ENCODE data around the gene CYP26B1.

CYP26B1 gene

DNA sequence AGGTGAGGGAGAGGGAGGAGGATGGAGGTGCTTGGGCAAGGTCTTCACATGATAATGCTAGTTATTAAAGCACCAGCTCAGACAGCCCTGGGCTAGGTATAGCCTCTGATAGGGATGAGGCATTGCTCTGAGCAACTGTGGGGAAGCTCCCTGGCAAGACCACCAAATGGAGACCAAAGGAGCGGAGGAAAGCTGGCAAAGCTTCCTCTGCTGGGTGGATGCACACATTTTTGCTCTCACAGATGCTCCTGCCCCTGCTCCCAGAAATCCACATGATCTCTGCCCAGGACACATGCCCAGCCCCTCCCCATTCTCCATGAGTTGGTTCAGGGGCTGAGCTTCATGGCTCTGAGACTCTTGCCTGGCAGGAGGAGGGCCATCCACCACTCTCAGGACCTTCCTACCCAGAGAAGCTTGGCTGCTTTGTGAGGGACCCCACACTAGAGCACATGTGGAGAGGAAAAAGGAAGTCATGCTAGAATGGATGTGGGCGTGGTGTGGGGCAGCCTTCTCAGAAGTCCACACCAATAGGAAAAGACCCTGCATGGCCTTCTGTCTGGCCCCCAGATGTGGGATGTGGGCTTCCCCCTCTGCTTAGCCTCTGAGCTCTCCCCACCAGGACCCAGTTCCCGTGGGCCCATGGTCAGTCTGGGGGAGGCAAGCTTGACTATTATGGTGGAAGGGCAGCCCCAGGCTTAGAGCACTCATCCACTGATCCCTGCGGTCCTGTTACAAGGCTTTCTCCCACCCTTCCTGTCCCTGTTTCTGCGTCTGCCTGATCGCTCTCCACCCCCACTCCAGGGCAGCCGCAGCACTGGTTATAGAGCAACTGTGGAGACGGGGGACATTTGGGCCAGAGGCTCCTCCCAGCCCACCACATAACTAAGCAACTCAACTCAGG is 10.5 kb upstream of the CYP26B1 start:
- no peak overlapping the region for H3K4me3 ChIP-seq (ENCODE audit: control insufficient read depth, low read depth, low read length)
- TF ChIP-seq, protein P1, sequence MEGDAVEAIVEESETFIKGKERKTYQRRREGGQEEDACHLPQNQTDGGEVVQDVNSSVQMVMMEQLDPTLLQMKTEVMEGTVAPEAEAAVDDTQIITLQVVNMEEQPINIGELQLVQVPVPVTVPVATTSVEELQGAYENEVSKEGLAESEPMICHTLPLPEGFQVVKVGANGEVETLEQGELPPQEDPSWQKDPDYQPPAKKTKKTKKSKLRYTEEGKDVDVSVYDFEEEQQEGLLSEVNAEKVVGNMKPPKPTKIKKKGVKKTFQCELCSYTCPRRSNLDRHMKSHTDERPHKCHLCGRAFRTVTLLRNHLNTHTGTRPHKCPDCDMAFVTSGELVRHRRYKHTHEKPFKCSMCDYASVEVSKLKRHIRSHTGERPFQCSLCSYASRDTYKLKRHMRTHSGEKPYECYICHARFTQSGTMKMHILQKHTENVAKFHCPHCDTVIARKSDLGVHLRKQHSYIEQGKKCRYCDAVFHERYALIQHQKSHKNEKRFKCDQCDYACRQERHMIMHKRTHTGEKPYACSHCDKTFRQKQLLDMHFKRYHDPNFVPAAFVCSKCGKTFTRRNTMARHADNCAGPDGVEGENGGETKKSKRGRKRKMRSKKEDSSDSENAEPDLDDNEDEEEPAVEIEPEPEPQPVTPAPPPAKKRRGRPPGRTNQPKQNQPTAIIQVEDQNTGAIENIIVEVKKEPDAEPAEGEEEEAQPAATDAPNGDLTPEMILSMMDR (conservative IDR thresholded peaks at IDR 0.05; ENCODE audit: control insufficient read depth, insufficient read depth, low read depth, low read length) = no peak

DNA sequence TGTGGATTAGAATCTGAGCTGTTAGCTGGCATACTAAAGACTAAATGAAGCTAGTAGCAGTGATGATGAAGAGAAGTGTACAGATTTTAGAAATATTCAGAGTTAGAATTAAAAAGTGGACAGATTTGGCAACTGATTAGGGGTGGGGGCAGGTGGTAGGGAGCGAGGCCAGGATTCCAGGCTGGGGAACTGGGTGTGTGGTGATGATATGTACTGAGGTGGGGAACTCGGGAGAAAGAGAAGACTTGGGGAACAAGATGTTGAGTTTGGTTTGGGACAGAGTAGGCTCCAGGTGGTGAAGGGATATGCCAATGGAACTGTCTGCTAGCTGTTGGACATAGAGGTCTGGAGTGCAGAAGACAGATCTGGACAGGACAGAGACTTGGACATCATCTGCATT is 9.2 kb upstream of the CYP26B1 start:
- TF ChIP-seq, protein P1 (conservative IDR thresholded peaks at IDR 0.05; ENCODE audit: control insufficient read depth, insufficient read depth, low read depth, low read length) = no peak
- H3K4me3 ChIP-seq (ENCODE audit: control insufficient read depth, low read depth, low read length) = no peak overlapping the region
- no peak for DNase-seq (ENCODE audit: low read depth)

More for the DNA sequence above, 10.5 kb upstream of the CYP26B1 start:
- DNase-seq (ENCODE audit: low read depth) = no peak

DNA sequence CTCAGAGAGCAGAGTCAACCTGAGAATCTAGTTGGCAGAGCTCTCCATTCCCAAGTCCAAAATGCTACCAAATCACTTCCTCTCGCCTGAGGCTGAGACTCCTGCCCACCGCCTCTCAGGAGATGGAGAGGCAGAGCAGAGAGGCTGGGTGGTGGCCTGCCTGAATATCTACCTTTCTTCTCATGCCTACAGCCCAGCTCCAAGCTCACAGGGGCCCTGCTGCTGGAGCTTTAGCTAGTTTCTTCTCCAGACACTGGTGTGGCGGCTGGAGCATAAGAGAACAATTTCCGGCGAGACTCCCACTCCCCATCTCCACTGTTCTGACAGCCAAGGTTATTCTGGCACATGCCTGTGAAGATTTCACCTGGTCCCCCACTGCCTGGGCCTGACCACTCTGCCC is 8.1 kb upstream of the CYP26B1 start:
- no peak for DNase-seq (ENCODE audit: low read depth)
- no peak overlapping the region for H3K4me3 ChIP-seq (ENCODE audit: control insufficient read depth, low read depth, low read length)
- TF ChIP-seq, protein P1 (conservative IDR thresholded peaks at IDR 0.05; ENCODE audit: control insufficient read depth, insufficient read depth, low read depth, low read length) = no peak

DNA sequence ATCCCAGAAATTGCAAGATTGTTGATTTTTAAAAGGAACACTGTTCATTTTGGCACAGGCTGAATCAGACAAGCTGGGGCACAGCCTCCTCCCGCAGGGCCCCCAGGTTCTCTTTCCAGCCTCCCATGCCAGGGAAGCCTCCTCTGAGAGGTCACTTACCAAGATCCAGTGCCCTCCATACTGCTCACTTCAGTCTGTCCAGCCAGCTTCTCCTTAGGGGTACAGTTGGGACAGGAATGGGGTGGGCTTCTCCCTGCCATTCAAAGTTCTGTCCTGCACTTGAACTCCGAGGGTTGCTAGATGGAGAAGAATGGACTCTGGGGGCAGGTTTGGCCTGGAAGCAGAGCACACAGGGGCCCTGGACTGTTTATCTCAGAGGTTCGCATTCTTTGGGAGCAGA is 7.5 kb upstream of the CYP26B1 start:
- no peak for DNase-seq (ENCODE audit: low read depth)
- TF ChIP-seq, protein P1 (conservative IDR thresholded peaks at IDR 0.05; ENCODE audit: control insufficient read depth, insufficient read depth, low read depth, low read length) = no peak
- H3K4me3 ChIP-seq (ENCODE audit: control insufficient read depth, low read depth, low read length) = no peak overlapping the region

DNA sequence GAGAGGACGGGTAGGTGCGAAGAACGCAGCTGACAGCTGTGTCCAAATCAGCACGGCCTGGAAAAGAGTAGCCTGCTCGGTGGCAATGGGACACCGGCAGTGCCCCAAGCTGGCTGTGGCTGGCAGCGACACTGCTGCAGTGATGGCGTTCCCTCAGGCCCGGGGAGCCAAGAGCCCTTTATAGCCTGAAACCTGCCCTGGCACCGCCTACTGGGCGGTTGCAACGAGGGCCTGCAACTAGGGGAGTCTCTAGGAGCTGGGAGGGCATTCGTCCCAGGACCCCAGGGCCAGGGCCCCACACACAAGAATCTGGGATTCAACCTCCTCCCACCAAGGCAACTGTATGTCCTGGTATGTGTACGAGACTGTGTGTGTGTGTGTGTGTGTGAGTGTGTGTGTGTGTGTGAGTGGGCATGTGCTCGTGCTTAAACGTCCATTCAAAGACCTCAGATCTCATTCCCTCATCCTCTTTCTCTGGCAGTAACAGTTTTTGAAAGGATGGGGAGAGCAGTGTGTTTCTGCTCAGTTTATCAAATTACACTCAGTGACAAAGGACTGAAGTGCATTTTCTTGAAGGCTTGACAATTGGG is 6.8 kb upstream of the CYP26B1 start:
- DNase-seq (ENCODE audit: low read depth) = no peak
- TF ChIP-seq, protein P1 (conservative IDR thresholded peaks at IDR 0.05; ENCODE audit: control insufficient read depth, insufficient read depth, low read depth, low read length) = no peak
- H3K4me3 ChIP-seq (ENCODE audit: control insufficient read depth, low read depth, low read length) = no peak overlapping the region

DNA sequence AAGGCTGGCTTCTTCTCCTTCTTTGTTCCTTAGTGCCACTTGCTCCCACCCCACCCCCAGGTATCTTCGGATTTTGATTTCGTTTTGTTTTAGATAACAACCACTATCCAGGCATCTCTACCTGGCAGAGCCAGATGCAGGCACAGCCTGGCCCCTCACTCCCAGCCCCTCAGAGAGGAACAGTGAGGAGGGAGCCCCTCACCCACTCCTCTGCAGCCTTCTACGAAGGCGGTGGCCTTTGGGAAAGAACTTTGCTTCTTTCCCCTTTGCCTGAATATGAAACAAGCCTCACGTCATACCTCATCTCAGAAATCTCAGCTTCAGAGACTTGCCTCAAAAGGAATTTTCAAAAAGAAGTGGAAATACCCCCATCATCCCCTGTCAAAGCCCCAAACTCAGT is 6.3 kb upstream of the CYP26B1 start:
- no peak overlapping the region for H3K4me3 ChIP-seq (ENCODE audit: control insufficient read depth, low read depth, low read length)
- TF ChIP-seq, protein P1 (conservative IDR thresholded peaks at IDR 0.05; ENCODE audit: control insufficient read depth, insufficient read depth, low read depth, low read length) = no peak
- DNase-seq (ENCODE audit: low read depth) = no peak

Measured in fibroblast of mammary gland (primary cell).